Transverse colon (tissue), 4 donors: Measurements from ENCODE around the gene CPT1A. TPM values are rescaled to one million over a fixed set of nuclear protein-coding genes. Genes with fewer than 3 reads are reported as not detected.

Experiments
- DNase-seq: peaks from one replicate; pipeline ENCODE4 v3.0.0-alpha.2; 2019
- H3K27ac ChIP-seq, 4 donors: fragments of 200-600 bp; sonication (generic); 2 replicates each; pipeline ENCODE4 v1.5.1; 2016 to 2018; ENCODE audit warnings: inconsistent platforms in 4 of 4
- H3K27me3 ChIP-seq: fragments of 200-600 bp; sonication (generic); 2 replicates; pipeline ENCODE4 v1.5.1; 2017; ENCODE audit warnings: inconsistent platforms
- H3K36me3 ChIP-seq, 4 donors: fragments of 200-600 bp; sonication (generic); 2 replicates each; pipeline ENCODE4 v1.5.1; 2017 to 2019; ENCODE audit warnings: inconsistent platforms in 4 of 4
- H3K4me1 ChIP-seq, 4 donors: fragments of 200-600 bp; sonication (generic); 2 replicates each; pipeline ENCODE4 v1.5.1; 2017 to 2020; ENCODE audit warnings: inconsistent platforms in 4 of 4
- H3K4me3 ChIP-seq, 4 donors: fragments of 200-600 bp; sonication (generic); 1 replicate in 1 of 4; 2 replicates in 3 of 4; pipeline versions ENCODE4 v1.5.1 to v1.6.1; 2017 to 2019; ENCODE audit warnings: inconsistent platforms in 4 of 4
- H3K9me3 ChIP-seq, 2 donors: fragments of 200-600 bp; sonication (generic); 2 replicates each; pipeline ENCODE4 v1.5.1; 2017 to 2019; ENCODE audit warnings: inconsistent platforms in 2 of 2
- CTCF ChIP-seq, 5 experiments: fragments of 200-600 bp in 3 of 5; fragments of 450-650 bp in 2 of 5; sonication (generic) in 3 of 5; IDR thresholded peaks; 1 replicate in 2 of 5; 2 replicates in 3 of 5; pipeline ENCODE4 v1.5.1; 2016 to 2017; ENCODE audit warnings: antibody characterized with exemption in 5 of 5, inconsistent platforms in 3 of 5, mild to moderate bottlenecking in 2 of 5, moderate library complexity in 1 of 5
- EP300 ChIP-seq: sonication (generic); formaldehyde crosslinking; IDR thresholded peaks from one replicate; pipeline ENCODE4 v1.6.1; 2017; ENCODE audit warnings: antibody characterized with exemption, low read depth
- POLR2A ChIP-seq: fragments of 450-650 bp; IDR thresholded peaks from one replicate; pipeline ENCODE4 v1.6.1; 2016; ENCODE audit warnings: antibody characterized with exemption, mild to moderate bottlenecking, moderate library complexity
- POLR2AphosphoS5 ChIP-seq, 3 donors: sonication (generic); formaldehyde crosslinking; IDR thresholded peaks; one replicate each; pipeline ENCODE4 v1.6.1; 2016; ENCODE audit warnings: antibody characterized with exemption in 3 of 3
- WGBS, 2 donors: methylation state at CpG; one replicate each; pipeline ENCODE4 v1.1.5; 2018; ENCODE audit warnings: low coverage in 1 of 2; 5-methylcytosine and 5-hydroxymethylcytosine counted together
- in situ Hi-C, 4 donors: fragments of 200-750 bp; cut with MboI; loops; one replicate each; pipeline versions ENCODE4 v1.15.0 to v1.15.1; 2017; ENCODE audit warnings: low sequenced_read_pairs in 3 of 4, low pct_ligation_motif_present in 1 of 4, low pct_unique_long_range_greater_than_20kb in 1 of 4
- intact Hi-C: fragments of 100-400 bp; cut with DNase I; formaldehyde crosslinking; loops from one replicate; pipeline ENCODE4 v1.15.1; 2023; ENCODE audit warnings: low total_unique reads
- total RNA-seq, 4 donors: library from RNA; depleted of rRNA; stranded (reverse); fragments of >200 nt; gene quantifications; one replicate each; pipeline ENCODE4 v1.1.0, GENCODE V29; 2016

CPT1A gene
- total RNA-seq, 4 donors from 2014 or later, result 98.9 to 263 (median 177) TPM

GRCh38 chr11:68822546-68822945, 19.2 kb downstream of the CPT1A start:
- H3K9me3 ChIP-seq, result no peaks in the 10 kb centered on the region
- peaks cover 10 to 35% (median 19%) of the 10 kb centered on the region in 4 donors for H3K4me1 ChIP-seq
- no peaks in the 10 kb centered on the region for H3K27me3 ChIP-seq
- intact Hi-C loops, result no loop called here
- no peaks in the 10 kb centered on the region for H3K36me3 ChIP-seq
- no peak overlapping the region for H3K4me3 ChIP-seq
- 90 to 92% methylated on average over 3 to 5 of the region's 5 CpGs for WGBS, 2 donors
- no peak overlapping the region for H3K27ac ChIP-seq
- no peak for TF ChIP-seq CTCF (IDR thresholded peaks at IDR 0.05)
- TF ChIP-seq EP300, result no peak
- no peak for TF ChIP-seq POLR2A
- no peak for TF ChIP-seq POLR2AphosphoS5 (IDR thresholded peaks at IDR 0.05)
- in situ Hi-C loops, result no loop called here
- DNase-seq, result no peak

- intact Hi-C loops, result no loop called here
- TF ChIP-seq POLR2A (no peak), POLR2AphosphoS5 (IDR thresholded peaks at IDR 0.05) (no peak), EP300 (no peak), CTCF (IDR thresholded peaks at IDR 0.05) (no peak)
- in situ Hi-C loops, result no loop called here
Observed at GRCh38 chr11:68821670-68822069, 20.0 kb downstream of the CPT1A start.

GRCh38 chr11:68819362-68819761, 22.4 kb downstream of the CPT1A start:
- in situ Hi-C loops, result no loop called here
- Histone ChIP-seq H3K4me3 (no peak overlapping the region), H3K27me3 (no peaks in the 10 kb centered on the region), H3K36me3 (peaks cover 0 to 8% (median 0%) of the 10 kb centered on the region in 4 donors), H3K9me3 (no peaks in the 10 kb centered on the region), H3K4me1 (peaks cover 0 to 6% (median 0%) of the 10 kb centered on the region in 4 donors), H3K27ac (no peak overlapping the region)
- TF ChIP-seq POLR2AphosphoS5 (IDR thresholded peaks at IDR 0.05), result no peak
- TF ChIP-seq EP300, result no peak
- no peak for TF ChIP-seq POLR2A
- intact Hi-C loops, result no loop called here
- no peak for DNase-seq
- WGBS, 2 donors, result 56% methylated on average over 10 of the region's 10 CpGs; no CpG with 5 or more reads in 1 of the 2 donors

More at GRCh38 chr11:68821670-68822069, 20.0 kb downstream of the CPT1A start:
- no peak overlapping the region for H3K4me3 ChIP-seq
- WGBS, 2 donors, result 45 to 83% methylated on average over 2 to 4 of the region's 4 CpGs
- no peaks in the 10 kb centered on the region for H3K9me3 ChIP-seq
- no peak for DNase-seq
- no peaks in the 10 kb centered on the region for H3K36me3 ChIP-seq
- no peak overlapping the region for H3K27ac ChIP-seq
- H3K4me1 ChIP-seq, result peaks cover 10 to 26% (median 13%) of the 10 kb centered on the region in 4 donors
- no peaks in the 10 kb centered on the region for H3K27me3 ChIP-seq

GRCh38 chr11:68818181-68818580, 23.5 kb downstream of the CPT1A start:
- Histone ChIP-seq H3K27me3 (no peaks in the 10 kb centered on the region), H3K4me1 (peaks cover 0 to 6% (median 0%) of the 10 kb centered on the region in 4 donors), H3K9me3 (no peaks in the 10 kb centered on the region), H3K36me3 (peaks cover 0 to 8% (median 0%) of the 10 kb centered on the region in 4 donors), H3K27ac (no peak overlapping the region), H3K4me3 (no peak overlapping the region)
- DNase-seq, result no peak
- in situ Hi-C loops (no loop called here), intact Hi-C loops (no loop called here)
- TF ChIP-seq EP300 (no peak), POLR2A (no peak), CTCF (IDR thresholded peaks at IDR 0.05) (no peak), POLR2AphosphoS5 (IDR thresholded peaks at IDR 0.05) (no peak)
- 70 to 100% methylated on average over 1 to 7 of the region's 7 CpGs for WGBS, 2 donors

GRCh38 chr11:68817554-68817953, 24.2 kb downstream of the CPT1A start:
- H3K4me3 ChIP-seq, result no peak overlapping the region
- peaks cover 0 to 8% (median 0%) of the 10 kb centered on the region in 4 donors for H3K36me3 ChIP-seq
- intact Hi-C loops (no loop called here), in situ Hi-C loops (no loop called here)
- no peak overlapping the region for H3K27ac ChIP-seq
- DNase-seq, result no peak
- no peaks in the 10 kb centered on the region for H3K27me3 ChIP-seq
- H3K4me1 ChIP-seq, result peaks cover 4 to 13% (median 5%) of the 10 kb centered on the region in 4 donors
- WGBS, 2 donors, result 87 to 97% methylated on average over 4 of the region's 4 CpGs
- no peak for TF ChIP-seq CTCF (IDR thresholded peaks at IDR 0.05)
- no peak for TF ChIP-seq EP300
- no peak for TF ChIP-seq POLR2A
- TF ChIP-seq POLR2AphosphoS5 (IDR thresholded peaks at IDR 0.05), result no peak
- H3K9me3 ChIP-seq, result no peaks in the 10 kb centered on the region
